Measurements from ENCODE around the gene TERC.
A peak's percentile ranks its signal among the peaks of the same experiment; 100 is the strongest.

TERC gene

GRCh38 chr3:169787120-169787519 is 22.3 kb upstream of the TERC start:
- DNase-seq (ENCODE audit: low read depth, low spot score): no peak
- no peak for TF ChIP-seq CTCF (IDR thresholded peaks at IDR 0.05; ENCODE audit: insufficient read depth, low read length, missing control alignments)
- ChIA-PET POLR2A (no interaction called here), CTCF (no interaction called here)
- no peak overlapping the region for H3K4me3 ChIP-seq (ENCODE audit: low read depth, low read length)

- DNase-seq (ENCODE audit: low read depth, low spot score): no peak
- no peak for TF ChIP-seq CTCF (IDR thresholded peaks at IDR 0.05; ENCODE audit: insufficient read depth, low read length, missing control alignments)
- POLR2A ChIA-PET: no interaction called here
- H3K4me3 ChIP-seq (ENCODE audit: low read depth, low read length): no peak overlapping the region
- CTCF ChIA-PET: interaction anchor here (1.0 kb wide), 1 partner anchor 9 kb away, joined by 4 read pairs; no protein-coding TSS in a partner anchor
Measured at GRCh38 chr3:169781209-169781855, 16.5 kb upstream of the TERC start.

GRCh38 chr3:169780742-169781141 is 15.9 kb upstream of the TERC start:
- CTCF ChIA-PET: interaction anchor here (1.0 kb wide), 1 partner anchor 8 kb away, joined by 4 read pairs; no protein-coding TSS in a partner anchor
- POLR2A ChIA-PET: no interaction called here
- no peak overlapping the region for H3K4me3 ChIP-seq (ENCODE audit: low read depth, low read length)
- DNase-seq (ENCODE audit: low read depth, low spot score): no peak
- no peak for TF ChIP-seq CTCF (IDR thresholded peaks at IDR 0.05; ENCODE audit: insufficient read depth, low read length, missing control alignments)

GRCh38 chr3:169777822-169778221 is 13.0 kb upstream of the TERC start:
- TF ChIP-seq CTCF (IDR thresholded peaks at IDR 0.05; ENCODE audit: insufficient read depth, low read length, missing control alignments): no peak
- POLR2A ChIA-PET: no interaction called here
- DNase-seq (ENCODE audit: low read depth, low spot score): no peak
- no peak overlapping the region for H3K4me3 ChIP-seq (ENCODE audit: low read depth, low read length)
- CTCF ChIA-PET: interaction anchor here (1.8 kb wide), 1 partner anchor 15 kb away, joined by 8 read pairs; no protein-coding TSS in a partner anchor

GRCh38 chr3:169774186-169774585 is 9.3 kb upstream of the TERC start:
- POLR2A ChIA-PET: no interaction called here
- H3K4me3 ChIP-seq (ENCODE audit: low read depth, low read length): peak overlapping the region; percentile 98
- no peak for DNase-seq (ENCODE audit: low read depth, low spot score)
- CTCF ChIA-PET: interaction anchor here (0.8 to 1.4 kb wide), 2 partner anchors 11 to 69 kb away, joined by 3 to 5 read pairs; no protein-coding TSS in a partner anchor
- TF ChIP-seq CTCF (IDR thresholded peaks at IDR 0.05; ENCODE audit: insufficient read depth, low read length, missing control alignments): no peak

GRCh38 chr3:169772897-169773816 is 8.3 kb upstream of the TERC start, which contains the start of gene MYNN:
MYNN (plus strand) TSS chr3:169773396; CDS start chr3:169774296, 900 bp downstream.
- ChIA-PET CTCF (interaction anchor here (0.8 to 2.1 kb wide), 5 partner anchors 8 to 415 kb away, joined by 3 to 9 read pairs (median 5); no protein-coding TSS in a partner anchor), POLR2A (interaction anchor here (0.7 to 1.8 kb wide), 3 partner anchors 10 to 552 kb away, joined by 3 to 6 read pairs (median 4); partner anchors contain the start of gene SEC62)
- no peak for TF ChIP-seq CTCF (IDR thresholded peaks at IDR 0.05; ENCODE audit: insufficient read depth, low read length, missing control alignments)
- no peak for DNase-seq (ENCODE audit: low read depth, low spot score)
- H3K4me3 ChIP-seq (ENCODE audit: low read depth, low read length): peak within 1 kb of the TSS; percentile 98
